HepG2 (cell line): ENCODE data around the gene LUC7L.

Experiments used
- ARNTL ChIP-seq: sonication (generic); formaldehyde crosslinking; IDR thresholded peaks from 2 replicates; pipeline ENCODE4 v1.4.0; 2020; ENCODE audit warnings: mild to moderate bottlenecking, missing genetic modification reagents
- DNMT1 ChIP-seq: sonication (generic); formaldehyde crosslinking; IDR thresholded peaks from 2 replicates; pipeline ENCODE4 v1.5.1; 2020; ENCODE audit warnings: mild to moderate bottlenecking, missing genetic modification reagents
- KDM1A ChIP-seq: IDR thresholded peaks from 2 replicates; pipeline ENCODE4 v1.6.1; 2016; ENCODE audit warnings: missing compliant biosample characterization
- NFYC ChIP-seq: IDR thresholded peaks from 2 replicates; pipeline ENCODE4 v1.6.1; 2016; ENCODE audit warnings: missing genetic modification reagents, missing compliant biosample characterization
- POLR2A ChIP-seq, 2 experiments: IDR thresholded peaks; 2 replicates each; pipeline ENCODE4 v1.6.1; 2011; ENCODE audit warnings: low read depth in 2 of 2, low read length in 2 of 2, mild to moderate bottlenecking in 1 of 2, moderate library complexity in 1 of 2; ENCODE audit not compliant: insufficient read depth in 1 of 2
- ZNF292 ChIP-seq: sonication (generic); formaldehyde crosslinking; IDR thresholded peaks from 2 replicates; pipeline ENCODE4 v1.8.1; 2022; ENCODE audit warnings: mild to moderate bottlenecking, low read depth, missing genetic modification reagents, borderline replicate concordance
- TF ChIP-seq, protein P1 (sequence below): sonication (generic); formaldehyde crosslinking; IDR thresholded peaks from 2 replicates; pipeline ENCODE4 v1.5.0; 2020; ENCODE audit warnings: missing genetic modification reagents
- TF ChIP-seq, protein P2 (sequence below): sonication (generic); formaldehyde crosslinking; IDR thresholded peaks from 2 replicates; pipeline ENCODE4 v1.5.0; 2020; ENCODE audit warnings: mild to moderate bottlenecking, missing genetic modification reagents, moderate library complexity
- TF ChIP-seq, protein P3 (sequence below): sonication (generic); formaldehyde crosslinking; IDR thresholded peaks from 2 replicates; pipeline ENCODE4 v1.4.0; 2020; ENCODE audit warnings: missing genetic modification reagents

DNA sequence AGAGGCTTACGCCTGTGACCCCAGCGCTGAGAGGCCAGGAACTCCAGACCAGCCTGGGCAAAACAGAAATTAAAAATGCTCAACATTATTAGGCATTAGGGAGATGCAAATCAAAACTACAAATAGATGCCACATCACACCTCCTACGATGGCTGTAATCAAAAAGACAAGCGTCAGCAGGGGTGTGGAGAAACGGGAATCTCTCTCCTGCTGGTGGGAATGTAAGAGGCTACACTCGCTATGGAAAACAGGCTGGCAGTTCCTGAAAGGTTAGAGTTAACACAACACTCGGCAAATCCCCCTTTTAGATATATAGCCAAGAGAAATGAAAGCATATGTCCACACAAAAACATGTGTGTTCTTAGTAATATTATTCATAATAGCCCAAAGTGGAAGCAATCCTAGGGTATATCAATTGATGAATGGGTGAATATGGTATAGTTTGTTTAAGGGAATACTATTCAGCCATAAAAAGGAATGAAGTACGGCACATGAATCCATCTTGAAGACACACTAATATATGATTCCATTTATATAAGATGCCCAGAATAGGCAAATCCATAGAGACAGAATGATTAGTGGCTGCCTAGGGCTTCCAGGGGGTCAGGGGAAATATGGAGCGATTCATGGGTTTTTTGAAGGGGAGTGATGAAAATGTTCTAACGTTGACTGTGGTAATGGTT, 88.9 kb downstream of the LUC7L start:
- TF ChIP-seq, protein P1, sequence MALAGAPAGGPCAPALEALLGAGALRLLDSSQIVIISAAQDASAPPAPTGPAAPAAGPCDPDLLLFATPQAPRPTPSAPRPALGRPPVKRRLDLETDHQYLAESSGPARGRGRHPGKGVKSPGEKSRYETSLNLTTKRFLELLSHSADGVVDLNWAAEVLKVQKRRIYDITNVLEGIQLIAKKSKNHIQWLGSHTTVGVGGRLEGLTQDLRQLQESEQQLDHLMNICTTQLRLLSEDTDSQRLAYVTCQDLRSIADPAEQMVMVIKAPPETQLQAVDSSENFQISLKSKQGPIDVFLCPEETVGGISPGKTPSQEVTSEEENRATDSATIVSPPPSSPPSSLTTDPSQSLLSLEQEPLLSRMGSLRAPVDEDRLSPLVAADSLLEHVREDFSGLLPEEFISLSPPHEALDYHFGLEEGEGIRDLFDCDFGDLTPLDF = no peak
- TF ChIP-seq, protein P2, sequence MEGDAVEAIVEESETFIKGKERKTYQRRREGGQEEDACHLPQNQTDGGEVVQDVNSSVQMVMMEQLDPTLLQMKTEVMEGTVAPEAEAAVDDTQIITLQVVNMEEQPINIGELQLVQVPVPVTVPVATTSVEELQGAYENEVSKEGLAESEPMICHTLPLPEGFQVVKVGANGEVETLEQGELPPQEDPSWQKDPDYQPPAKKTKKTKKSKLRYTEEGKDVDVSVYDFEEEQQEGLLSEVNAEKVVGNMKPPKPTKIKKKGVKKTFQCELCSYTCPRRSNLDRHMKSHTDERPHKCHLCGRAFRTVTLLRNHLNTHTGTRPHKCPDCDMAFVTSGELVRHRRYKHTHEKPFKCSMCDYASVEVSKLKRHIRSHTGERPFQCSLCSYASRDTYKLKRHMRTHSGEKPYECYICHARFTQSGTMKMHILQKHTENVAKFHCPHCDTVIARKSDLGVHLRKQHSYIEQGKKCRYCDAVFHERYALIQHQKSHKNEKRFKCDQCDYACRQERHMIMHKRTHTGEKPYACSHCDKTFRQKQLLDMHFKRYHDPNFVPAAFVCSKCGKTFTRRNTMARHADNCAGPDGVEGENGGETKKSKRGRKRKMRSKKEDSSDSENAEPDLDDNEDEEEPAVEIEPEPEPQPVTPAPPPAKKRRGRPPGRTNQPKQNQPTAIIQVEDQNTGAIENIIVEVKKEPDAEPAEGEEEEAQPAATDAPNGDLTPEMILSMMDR (CRISPR knock-in tag) = no peak
- TF ChIP-seq ARNTL (CRISPR knock-in tag) (no peak), NFYC (CRISPR knock-in tag) (no peak), KDM1A (CRISPR knock-in tag) (no peak), ZNF292 (no peak), POLR2A (IDR thresholded peaks at IDR 0.05; ENCODE audit: insufficient read depth in 1 of 2, low read depth in 2 of 2, low read length in 2 of 2) (peak in 1 of 2 experiments; percentile 36; a peak in 1 of 4 replicates), DNMT1 (CRISPR knock-in tag) (no peak)
- TF ChIP-seq, protein P3, sequence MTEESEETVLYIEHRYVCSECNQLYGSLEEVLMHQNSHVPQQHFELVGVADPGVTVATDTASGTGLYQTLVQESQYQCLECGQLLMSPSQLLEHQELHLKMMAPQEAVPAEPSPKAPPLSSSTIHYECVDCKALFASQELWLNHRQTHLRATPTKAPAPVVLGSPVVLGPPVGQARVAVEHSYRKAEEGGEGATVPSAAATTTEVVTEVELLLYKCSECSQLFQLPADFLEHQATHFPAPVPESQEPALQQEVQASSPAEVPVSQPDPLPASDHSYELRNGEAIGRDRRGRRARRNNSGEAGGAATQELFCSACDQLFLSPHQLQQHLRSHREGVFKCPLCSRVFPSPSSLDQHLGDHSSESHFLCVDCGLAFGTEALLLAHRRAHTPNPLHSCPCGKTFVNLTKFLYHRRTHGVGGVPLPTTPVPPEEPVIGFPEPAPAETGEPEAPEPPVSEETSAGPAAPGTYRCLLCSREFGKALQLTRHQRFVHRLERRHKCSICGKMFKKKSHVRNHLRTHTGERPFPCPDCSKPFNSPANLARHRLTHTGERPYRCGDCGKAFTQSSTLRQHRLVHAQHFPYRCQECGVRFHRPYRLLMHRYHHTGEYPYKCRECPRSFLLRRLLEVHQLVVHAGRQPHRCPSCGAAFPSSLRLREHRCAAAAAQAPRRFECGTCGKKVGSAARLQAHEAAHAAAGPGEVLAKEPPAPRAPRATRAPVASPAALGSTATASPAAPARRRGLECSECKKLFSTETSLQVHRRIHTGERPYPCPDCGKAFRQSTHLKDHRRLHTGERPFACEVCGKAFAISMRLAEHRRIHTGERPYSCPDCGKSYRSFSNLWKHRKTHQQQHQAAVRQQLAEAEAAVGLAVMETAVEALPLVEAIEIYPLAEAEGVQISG (CRISPR knock-in tag) = no peak
